ENCODE measurements around the gene LCT.
"Not testable (repeated sequence)": the region's sequence is repeated elsewhere in the genome, so short reads cannot be mapped to it uniquely, and the experiment has no call there.

LCT gene

DNA sequence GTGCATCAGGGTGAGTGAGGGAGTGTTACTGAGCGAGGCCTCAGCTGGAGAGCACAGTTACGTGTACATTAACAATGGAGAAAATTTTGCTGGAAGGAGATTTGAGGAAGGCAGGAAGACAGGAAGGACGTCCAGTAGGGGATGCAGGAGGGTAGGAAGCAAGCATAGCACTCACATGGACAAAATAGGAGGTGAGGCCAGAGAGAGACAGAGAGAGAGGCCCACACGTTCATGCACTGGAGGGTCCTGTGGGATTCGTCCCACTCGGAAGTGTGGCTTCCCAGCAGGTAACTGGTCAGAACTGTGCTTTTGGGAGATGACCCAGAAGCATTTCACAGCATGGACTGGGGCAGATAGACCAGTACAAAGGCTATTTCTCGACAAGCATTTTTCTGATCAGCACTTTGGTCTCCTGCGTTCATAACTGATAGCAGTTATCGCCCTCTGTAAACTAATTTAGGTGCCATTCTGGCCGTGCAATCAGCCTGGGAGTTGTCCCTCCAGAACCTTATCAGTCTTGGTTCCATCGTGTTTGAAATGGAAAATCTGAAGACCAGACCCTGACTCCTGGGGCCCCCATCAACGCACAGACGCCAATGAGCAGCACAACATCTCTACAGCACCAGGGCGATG is 5.7 kb downstream of the LCT start:
- no peak for DNase-seq

DNA sequence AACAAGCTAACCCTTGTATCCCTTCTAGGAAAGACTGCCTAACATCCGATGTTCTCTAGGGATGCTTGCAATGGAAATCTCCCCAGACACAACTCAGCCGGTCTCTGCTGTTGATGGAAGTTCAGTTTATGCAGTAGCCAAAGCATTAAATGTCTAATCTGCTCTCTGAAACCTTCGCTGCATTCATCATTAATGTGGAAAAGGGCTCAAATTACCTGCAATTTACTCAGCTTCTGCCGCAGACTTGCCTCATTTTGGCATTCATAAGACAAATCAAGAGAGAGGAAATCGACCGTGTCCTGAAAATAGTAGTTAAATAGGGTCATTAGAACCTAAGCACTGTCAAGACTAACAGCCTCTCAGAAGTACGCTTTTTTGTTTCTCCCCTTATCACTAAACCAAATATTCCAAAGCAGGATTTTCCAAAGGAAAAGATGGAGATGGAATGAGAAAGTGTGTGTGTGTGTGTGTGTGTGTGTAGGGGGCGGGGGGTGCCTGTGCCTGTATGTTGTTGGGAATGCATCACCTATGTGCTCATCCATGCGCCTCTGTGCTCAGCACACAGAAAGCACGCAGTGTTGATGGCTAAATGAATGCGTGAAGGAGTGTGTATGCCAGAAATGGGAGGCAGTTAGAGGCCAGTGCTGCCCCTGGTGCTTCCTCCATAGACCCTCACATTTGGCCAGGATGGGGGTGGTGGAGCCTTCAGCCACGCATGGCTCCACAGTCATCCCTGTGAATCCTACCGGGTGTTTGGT is 7.4 kb downstream of the LCT start:
- DNase-seq = no peak

- DNase-seq = no peak
These were observed 10.4 kb downstream of the LCT start for GRCh38 chr2:135826544-135826943.

GRCh38 chr2:135825550-135826176 is 11.3 kb downstream of the LCT start:
- no peak for DNase-seq

- DNase-seq = no peak
These were observed 11.9 kb downstream of the LCT start for GRCh38 chr2:135825131-135825530.

GRCh38 chr2:135822855-135823254 is 14.1 kb downstream of the LCT start:
- DNase-seq = no peak

DNA sequence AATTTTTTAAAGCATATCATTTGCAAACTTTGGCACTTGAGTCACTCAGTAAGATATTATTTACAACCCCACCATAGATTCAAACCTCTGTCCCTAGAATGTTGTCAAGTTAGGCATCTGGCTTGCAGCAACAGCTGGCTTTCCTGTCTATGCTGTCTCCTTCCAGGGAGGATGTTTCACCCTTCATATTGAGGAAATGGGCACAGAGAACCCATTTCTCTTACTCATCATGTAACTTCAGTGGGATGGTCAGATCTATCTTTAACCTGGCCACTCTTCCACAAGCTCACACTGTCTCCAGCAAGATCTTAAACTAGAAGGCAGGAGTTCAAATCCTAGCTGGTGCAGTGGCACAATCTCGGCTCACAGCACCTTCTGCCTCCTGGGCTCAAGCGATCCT is 15.8 kb downstream of the LCT start:
- DNase-seq = no peak

- peak; percentile 62 for DNase-seq
These were observed 16.9 kb downstream of the LCT start for GRCh38 chr2:135820003-135820618.

GRCh38 chr2:135818937-135819610 is 17.9 kb downstream of the LCT start:
- no peak for DNase-seq

DNA sequence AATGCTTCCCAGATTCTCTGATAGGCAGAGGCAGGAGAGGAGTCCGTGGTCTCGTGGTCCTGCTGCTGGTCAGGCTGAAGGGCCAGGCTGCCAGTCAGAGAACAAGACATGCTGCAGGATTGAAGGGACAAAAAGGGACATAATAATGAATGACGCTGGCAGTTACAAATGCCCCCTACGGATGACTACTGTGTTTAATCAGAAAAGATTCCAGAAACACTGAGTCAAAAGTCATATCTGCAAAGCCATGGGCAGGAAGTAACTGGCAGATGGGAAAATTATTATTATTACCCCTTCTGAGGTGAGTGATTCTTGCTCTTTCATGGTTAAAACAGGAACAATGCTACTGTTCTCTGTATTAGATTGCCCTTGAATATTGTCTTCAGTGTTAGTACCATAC is 19.0 kb downstream of the LCT start:
- no peak for DNase-seq

DNA sequence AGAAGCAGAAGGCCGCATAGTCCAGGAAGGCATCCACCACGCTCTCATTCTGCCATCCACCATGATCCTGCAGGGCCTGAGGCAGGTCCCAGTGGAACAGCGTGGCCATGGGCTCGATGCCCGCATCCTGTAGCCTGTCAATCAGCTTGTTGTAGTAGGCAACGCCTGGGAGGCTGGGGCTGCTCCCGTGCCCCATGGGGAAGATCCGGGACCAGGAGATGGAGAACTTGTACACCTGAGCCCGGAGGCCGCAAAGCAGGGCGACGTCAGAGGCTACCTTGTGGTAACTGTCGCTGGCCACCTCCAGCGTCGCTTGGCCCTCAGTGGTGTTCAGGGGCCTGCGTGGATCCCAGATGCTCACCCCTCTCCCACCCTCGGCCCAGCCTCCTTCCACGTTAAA is 19.5 kb downstream of the LCT start:
- DNase-seq = no peak

- no peak for DNase-seq
These were observed 21.7 kb downstream of the LCT start for GRCh38 chr2:135815269-135815668.

DNA sequence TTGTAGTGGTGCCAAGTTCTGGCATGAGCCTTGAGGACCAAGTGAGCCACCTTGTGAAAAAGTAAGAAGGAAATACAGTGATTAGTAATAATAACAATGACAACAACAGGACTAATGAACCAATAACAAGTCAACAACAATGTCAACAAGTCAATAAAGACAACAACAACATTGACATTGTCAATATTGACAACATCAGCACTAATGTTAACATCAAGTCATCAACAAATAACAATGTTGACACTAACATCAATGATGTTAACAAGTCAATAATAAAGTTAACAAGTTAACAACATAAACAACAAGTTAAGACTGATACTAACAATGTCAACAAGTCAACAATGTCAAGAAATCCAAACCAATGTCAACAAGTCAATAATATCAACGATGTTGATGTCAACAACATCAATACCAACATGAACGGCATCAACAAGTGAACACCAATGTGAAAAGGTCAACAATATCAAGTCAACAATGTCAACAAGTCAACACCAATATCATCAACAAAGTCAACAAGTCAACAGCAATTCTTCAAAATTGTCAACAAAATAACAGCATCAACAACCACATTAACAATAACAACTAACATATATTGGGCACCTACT is 24.0 kb downstream of the LCT start:
- DNase-seq = no peak

DNA sequence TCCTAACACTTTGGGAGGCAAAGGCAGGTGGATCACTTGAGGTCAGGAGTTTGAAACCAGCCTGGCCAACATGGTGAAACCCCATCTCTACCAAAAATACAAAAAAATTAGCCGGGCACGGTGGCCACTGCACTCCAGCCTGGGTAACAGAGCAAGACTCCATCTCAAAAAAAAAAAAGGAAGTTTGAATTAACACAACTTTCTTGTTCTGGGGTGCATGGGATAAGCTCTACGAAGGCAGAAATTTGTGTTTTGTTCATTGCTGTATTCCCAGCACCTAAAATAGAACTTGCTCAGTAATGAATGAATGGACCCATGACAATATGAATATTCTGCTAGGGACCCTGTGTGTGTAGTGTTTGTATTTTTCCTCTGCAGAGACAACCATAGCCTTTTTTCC is 29.1 kb downstream of the LCT start:
- DNase-seq = not testable (repeated sequence)

DNA sequence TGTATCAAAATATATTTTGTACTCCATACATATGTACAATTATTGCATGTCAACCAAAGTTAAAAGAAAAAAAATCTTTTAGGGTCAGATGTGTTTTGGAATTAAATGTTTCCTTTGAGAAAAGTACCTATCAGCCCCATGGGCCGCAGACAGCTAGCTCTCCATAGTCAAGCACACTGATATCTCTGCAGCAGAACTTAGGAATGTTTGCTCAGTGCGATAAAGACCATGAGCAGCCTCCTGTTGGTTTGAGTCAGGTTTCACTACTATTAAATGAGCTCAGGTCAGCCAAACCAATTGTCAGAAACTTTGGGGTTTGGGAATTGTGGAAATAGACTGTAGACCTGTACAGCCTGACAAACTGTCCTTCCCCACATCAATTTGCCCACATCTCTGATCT is 33.7 kb downstream of the LCT start:
- DNase-seq = no peak

GRCh38 chr2:135802350-135802749 is 34.6 kb downstream of the LCT start:
- DNase-seq = no peak

- DNase-seq = no peak
These were observed 36.2 kb downstream of the LCT start for GRCh38 chr2:135800513-135801460.

GRCh38 chr2:135799738-135800137 is 37.2 kb downstream of the LCT start:
- DNase-seq = no peak

GRCh38 chr2:135798762-135799161 is 38.2 kb downstream of the LCT start:
- DNase-seq = no peak

- DNase-seq = no peak
These were observed 38.7 kb downstream of the LCT start for GRCh38 chr2:135798275-135798705.

DNA sequence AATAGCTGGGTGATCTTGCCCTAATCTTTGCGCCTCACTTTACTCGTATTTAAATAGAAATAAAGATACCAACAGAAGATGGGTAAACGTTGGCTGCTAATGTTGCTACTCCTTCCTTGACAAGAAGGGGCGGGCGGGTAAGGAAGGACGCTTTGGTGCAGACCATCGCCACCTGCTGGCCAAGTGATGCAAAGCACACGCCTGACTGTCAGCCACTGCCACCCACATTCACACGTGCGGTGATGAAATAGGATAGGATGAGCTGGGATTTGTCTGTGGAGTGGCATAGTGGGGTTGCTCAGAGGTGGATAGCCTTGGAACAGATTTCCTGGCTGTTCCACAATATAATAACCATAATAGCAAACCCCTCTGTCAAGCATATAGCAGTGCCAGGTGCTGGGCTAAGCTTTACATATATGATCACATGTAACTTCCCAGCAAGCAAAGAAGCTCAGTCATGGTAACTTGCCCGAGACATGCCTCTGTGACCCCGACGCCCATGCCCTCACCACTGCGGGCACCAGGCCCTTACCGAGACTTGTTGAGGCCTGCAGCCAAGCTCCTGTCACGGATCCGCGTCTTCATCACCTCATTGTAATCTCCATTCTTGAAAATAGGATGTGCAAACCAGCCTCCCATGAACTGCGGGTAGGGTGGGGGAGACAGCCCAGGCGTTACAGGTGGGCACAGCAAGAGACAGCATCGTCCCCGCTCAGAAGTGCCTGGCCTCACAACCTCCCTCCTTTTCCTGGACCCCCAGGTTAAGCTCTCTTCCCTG is 39.3 kb downstream of the LCT start:
- DNase-seq = peak; percentile 79
